Activated CD8-positive, alpha-beta T cell treated with anti-CD3 and anti-CD28 coated beads for 36 hours (primary cell): ENCODE data around the gene TRIP13. TPM values are rescaled to one million over a fixed set of nuclear protein-coding genes. Genes with fewer than 3 reads are reported as not detected.

Experiments
- ATAC-seq: fragments of 200-7000 bp; cut with Tn5 transposase; one replicate; pipeline ENCODE4 v1.10.0; 2021; ENCODE audit warnings: mild to moderate bottlenecking, moderate library complexity
- CTCF ChIA-PET: fragments of 350-600 bp; sonication (Branson Sonifier 250); formaldehyde crosslinking; loops from one replicate; lab custom pipeline; 2021; ENCODE audit warnings: antibody characterized with exemption; lab: Charles Lee
- POLR2A ChIA-PET: fragments of 350-600 bp; sonication (Branson Sonifier 250); formaldehyde crosslinking; loops from one replicate; lab custom pipeline; 2021; ENCODE audit warnings: antibody characterized with exemption; lab: Charles Lee
- DNase-seq: peaks from one replicate; pipeline ENCODE4 v3.0.0-alpha.2; 2020
- H3K27ac Mint-ChIP-seq: one replicate; pipeline ENCODE4 v1.8.0; 2021; ENCODE audit warnings: mild to moderate bottlenecking, mixed read lengths
- H3K27me3 Mint-ChIP-seq: one replicate; pipeline ENCODE4 v1.8.0; 2021; ENCODE audit warnings: mixed read lengths
- H3K36me3 Mint-ChIP-seq: one replicate; pipeline ENCODE4 v1.8.0; 2021; ENCODE audit warnings: low read depth, mixed read lengths
- H3K4me1 Mint-ChIP-seq: one replicate; pipeline ENCODE4 v1.8.0; 2021; ENCODE audit warnings: low read depth, mixed read lengths
- H3K4me3 Mint-ChIP-seq: one replicate; pipeline ENCODE4 v1.8.0; 2021; ENCODE audit warnings: mild to moderate bottlenecking, moderate library complexity, mixed read lengths
- H3K9me3 Mint-ChIP-seq: one replicate; pipeline ENCODE4 v1.8.0; 2021; ENCODE audit warnings: mixed read lengths
- intact Hi-C: fragments of 100-400 bp; cut with micrococcal nuclease; formaldehyde crosslinking; loops from one replicate; pipeline ENCODE4 v1.10.0; 2022
- total RNA-seq, 2 experiments: library from RNA; stranded (reverse); gene quantifications; one replicate each; pipeline ENCODE4 v1.2.3, GENCODE V29; 2021
- TF ChIP-seq, protein P1 (sequence below): fragments of 200-600 bp; IDR thresholded peaks from one replicate; pipeline ENCODE4 v1.8.0; 2022; ENCODE audit warnings: antibody characterized with exemption, mild to moderate bottlenecking

The TRIP13 gene
- total RNA-seq, 2 experiments from 2014 or later: 31.0 to 36.9 TPM

DNA sequence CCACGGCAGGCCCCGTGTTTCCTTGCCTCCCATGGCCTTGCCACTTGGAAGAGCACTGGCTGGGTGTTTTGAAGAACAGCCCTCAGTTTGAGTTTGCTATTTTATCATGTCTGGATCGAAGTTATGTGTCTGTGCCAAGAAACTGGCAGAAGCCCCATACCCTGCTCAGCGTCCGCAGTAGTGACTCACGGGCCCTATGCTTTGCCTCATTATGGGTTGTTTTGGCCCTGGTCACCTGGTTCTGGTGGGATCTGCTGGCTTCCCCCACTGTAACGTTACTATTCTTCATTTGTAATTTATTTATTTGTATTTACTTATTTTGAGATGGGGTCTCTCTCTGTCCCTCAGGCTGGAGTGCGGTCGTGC is 73.6 kb downstream of the TRIP13 start:
- peaks cover 41% of the 10 kb centered on the region for H3K4me1 Mint-ChIP-seq
- no peaks in the 10 kb centered on the region for H3K9me3 Mint-ChIP-seq
- H3K4me3 Mint-ChIP-seq: no peak overlapping the region
- H3K27ac Mint-ChIP-seq: no peak overlapping the region
- TF ChIP-seq, protein P1, sequence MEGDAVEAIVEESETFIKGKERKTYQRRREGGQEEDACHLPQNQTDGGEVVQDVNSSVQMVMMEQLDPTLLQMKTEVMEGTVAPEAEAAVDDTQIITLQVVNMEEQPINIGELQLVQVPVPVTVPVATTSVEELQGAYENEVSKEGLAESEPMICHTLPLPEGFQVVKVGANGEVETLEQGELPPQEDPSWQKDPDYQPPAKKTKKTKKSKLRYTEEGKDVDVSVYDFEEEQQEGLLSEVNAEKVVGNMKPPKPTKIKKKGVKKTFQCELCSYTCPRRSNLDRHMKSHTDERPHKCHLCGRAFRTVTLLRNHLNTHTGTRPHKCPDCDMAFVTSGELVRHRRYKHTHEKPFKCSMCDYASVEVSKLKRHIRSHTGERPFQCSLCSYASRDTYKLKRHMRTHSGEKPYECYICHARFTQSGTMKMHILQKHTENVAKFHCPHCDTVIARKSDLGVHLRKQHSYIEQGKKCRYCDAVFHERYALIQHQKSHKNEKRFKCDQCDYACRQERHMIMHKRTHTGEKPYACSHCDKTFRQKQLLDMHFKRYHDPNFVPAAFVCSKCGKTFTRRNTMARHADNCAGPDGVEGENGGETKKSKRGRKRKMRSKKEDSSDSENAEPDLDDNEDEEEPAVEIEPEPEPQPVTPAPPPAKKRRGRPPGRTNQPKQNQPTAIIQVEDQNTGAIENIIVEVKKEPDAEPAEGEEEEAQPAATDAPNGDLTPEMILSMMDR: no peak
- H3K36me3 Mint-ChIP-seq: no peaks in the 10 kb centered on the region
- H3K27me3 Mint-ChIP-seq: peaks cover 48% of the 10 kb centered on the region
- CTCF ChIA-PET: interaction anchor here (1.3 kb wide), 1 partner anchor 42 kb away, joined by 3 read pairs; no protein-coding TSS in a partner anchor
- POLR2A ChIA-PET: no interaction called here
- intact Hi-C loops: loop anchor here (5.0 kb wide), 1 partner anchor 34 kb away; no protein-coding TSS in a partner anchor
- DNase-seq (no peak), ATAC-seq (no peak)

DNA sequence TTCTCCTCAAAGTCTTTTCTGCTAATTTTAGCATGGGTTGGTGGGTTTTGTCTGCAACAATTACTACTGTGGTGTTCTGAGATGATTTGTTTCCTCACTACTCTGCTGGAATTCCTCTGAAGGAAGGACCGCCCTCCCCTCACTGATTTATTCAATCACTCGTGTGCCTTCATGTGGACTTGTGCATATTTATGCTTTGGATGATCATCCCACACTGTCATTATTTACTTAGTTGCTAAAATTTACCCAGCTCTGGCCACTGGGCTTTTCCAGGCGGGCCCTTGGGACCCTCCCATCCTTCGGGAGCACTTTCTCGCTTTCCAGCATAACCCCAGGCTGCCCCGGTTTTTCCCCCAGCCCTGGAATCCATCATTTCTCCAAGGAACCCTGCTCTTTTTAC is 74.3 kb downstream of the TRIP13 start:
- no peak overlapping the region for H3K4me3 Mint-ChIP-seq
- ChIA-PET POLR2A (no interaction called here), CTCF (no interaction called here)
- H3K9me3 Mint-ChIP-seq: no peaks in the 10 kb centered on the region
- ATAC-seq (no peak), DNase-seq (no peak)
- intact Hi-C loops: loop anchor here (5.0 kb wide), 1 partner anchor 35 kb away; no protein-coding TSS in a partner anchor
- peaks cover 41% of the 10 kb centered on the region for H3K4me1 Mint-ChIP-seq
- H3K27me3 Mint-ChIP-seq: peaks cover 51% of the 10 kb centered on the region
- no peak overlapping the region for H3K27ac Mint-ChIP-seq
- TF ChIP-seq, protein P1: no peak
- no peaks in the 10 kb centered on the region for H3K36me3 Mint-ChIP-seq

Other genes starting within 250 kb of the TRIP13 start
- under 1 TPM; 0.18 to 0.20 TPM for gene TPPP, start 199.5 kb upstream of the TRIP13 start, total RNA-seq
- under 1 TPM in 1 of 2 experiments, not detected in 1; 0.59 TPM for gene ZDHHC11B, start 108.2 kb upstream of the TRIP13 start, total RNA-seq
- gene ZDHHC11, start 41.9 kb upstream of the TRIP13 start, total RNA-seq: 1 to 10 TPM; 4.6 to 6.0 TPM
- 10 to 100 TPM; 46.6 to 51.7 TPM for gene BRD9, start 83 bp upstream of the TRIP13 start, total RNA-seq
- 1 to 10 TPM; 1.5 to 2.3 TPM for gene NKD2, start 115.9 kb downstream of the TRIP13 start, total RNA-seq
- gene SLC12A7, start 219.2 kb downstream of the TRIP13 start, total RNA-seq: 10 to 100 TPM; 21.6 to 24.8 TPM